Activated B cell treated with CpG ODN at 0.5 μM for 24 hours (primary cell): ENCODE measurements around the gene MVK. TPM values are rescaled to one million over a fixed set of nuclear protein-coding genes. Genes with fewer than 3 reads are reported as not detected.

ENCODE experiments used
- ATAC-seq: fragments of 200-7000 bp; cut with Tn5 transposase; one replicate; pipeline ENCODE4 v1.10.0; 2021; ENCODE audit warnings: low read depth, mild to moderate bottlenecking, moderate library complexity
- CTCF ChIA-PET: fragments of 350-600 bp; sonication (Branson Sonifier 250); formaldehyde crosslinking; loops from one replicate; lab custom pipeline; 2021; ENCODE audit warnings: antibody characterized with exemption; lab: Charles Lee
- POLR2A ChIA-PET: fragments of 350-600 bp; sonication (Branson Sonifier 250); formaldehyde crosslinking; loops from one replicate; lab custom pipeline; 2021; ENCODE audit warnings: antibody characterized with exemption; lab: Charles Lee
- DNase-seq: peaks from one replicate; pipeline ENCODE4 v3.0.0; 2022
- H3K27ac Mint-ChIP-seq: one replicate; pipeline ENCODE4 v1.8.0; 2020; ENCODE audit warnings: mixed read lengths
- H3K27me3 Mint-ChIP-seq: one replicate; pipeline ENCODE4 v1.8.0; 2021; ENCODE audit warnings: mixed read lengths
- H3K36me3 Mint-ChIP-seq: one replicate; pipeline ENCODE4 v1.8.0; 2021; ENCODE audit warnings: low read depth, mixed read lengths
- H3K4me1 Mint-ChIP-seq: one replicate; pipeline ENCODE4 v1.8.0; 2021; ENCODE audit warnings: mixed read lengths
- H3K4me3 Mint-ChIP-seq: one replicate; pipeline ENCODE4 v1.8.0; 2020; ENCODE audit warnings: mild to moderate bottlenecking, mixed read lengths
- H3K9me3 Mint-ChIP-seq: one replicate; pipeline ENCODE4 v1.8.0; 2020; ENCODE audit warnings: mixed read lengths
- CTCF ChIP-seq: fragments of 200-600 bp; IDR thresholded peaks from one replicate; pipeline ENCODE4 v1.8.0; 2022; ENCODE audit warnings: antibody characterized with exemption, mild to moderate bottlenecking
- intact Hi-C: fragments of 100-400 bp; cut with micrococcal nuclease; formaldehyde crosslinking; loops from one replicate; pipeline ENCODE4 v1.15.1; 2024
- total RNA-seq: library from RNA; stranded (reverse); gene quantifications from 2 replicates; pipeline ENCODE4 v1.2.3, GENCODE V29; 2022

MVK gene
- total RNA-seq, 1 donor from 2014 or later, result 28.5 TPM

- intact Hi-C loops, result loop anchor here (1.0 to 2.0 kb wide), 3 partner anchors 116 to 283 kb away; partner anchors contain the start of genes FAM222A and GLTP
- ChIA-PET POLR2A (interaction anchor here (0.5 kb wide), 1 partner anchor 186 kb away, joined by 3 read pairs; no protein-coding TSS in a partner anchor), CTCF (interaction anchor here (0.7 to 3.7 kb wide), 11 partner anchors 11 to 248 kb away, joined by 3 to 49 read pairs (median 4); partner anchors contain the start of genes MMAB and MVK)
- Mint-ChIP-seq H3K4me1 (peaks cover 8% of the 10 kb centered on the region), H3K27me3 (no peaks in the 10 kb centered on the region), H3K4me3 (no peak overlapping the region), H3K27ac (no peak overlapping the region), H3K9me3 (no peaks in the 10 kb centered on the region), H3K36me3 (peaks cover 15% of the 10 kb centered on the region)
- ATAC-seq (no peak), DNase-seq (no peak)
- TF ChIP-seq CTCF, result no peak
Measured at GRCh38 chr12:109597414-109597794, 23.8 kb downstream of the MVK start.

GRCh38 chr12:109597795-109598427 is 24.3 kb downstream of the MVK start:
- ChIA-PET POLR2A (interaction anchor here (0.5 kb wide), 1 partner anchor 185 kb away, joined by 3 read pairs; no protein-coding TSS in a partner anchor), CTCF (interaction anchor here (0.7 to 3.7 kb wide), 11 partner anchors 11 to 247 kb away, joined by 3 to 49 read pairs (median 4); partner anchors contain the start of genes MMAB and MVK)
- Mint-ChIP-seq H3K4me1 (peaks cover 8% of the 10 kb centered on the region), H3K4me3 (no peak overlapping the region), H3K9me3 (no peaks in the 10 kb centered on the region), H3K36me3 (peaks cover 11% of the 10 kb centered on the region), H3K27ac (no peak overlapping the region), H3K27me3 (no peaks in the 10 kb centered on the region)
- ATAC-seq (peak; percentile 65), DNase-seq (peak; percentile 48)
- peak; percentile 66 for TF ChIP-seq CTCF
- intact Hi-C loops, result loop anchor here (1.0 to 2.0 kb wide), 3 partner anchors 115 to 283 kb away; partner anchors contain the start of genes FAM222A and GLTP

- ATAC-seq, result no peak
- H3K27me3 Mint-ChIP-seq, result no peaks in the 10 kb centered on the region
- intact Hi-C loops, result no loop called here
- peaks cover 11% of the 10 kb centered on the region for H3K36me3 Mint-ChIP-seq
- H3K4me1 Mint-ChIP-seq, result peaks cover 8% of the 10 kb centered on the region
- TF ChIP-seq CTCF, result no peak
- H3K4me3 Mint-ChIP-seq, result no peak overlapping the region
- CTCF ChIA-PET, result interaction anchor here (1.1 to 3.7 kb wide), 6 partner anchors 10 to 247 kb away, joined by 3 to 49 read pairs (median 6); partner anchors contain the start of genes MMAB and MVK
- POLR2A ChIA-PET, result no interaction called here
- H3K27ac Mint-ChIP-seq, result no peak overlapping the region
- no peaks in the 10 kb centered on the region for H3K9me3 Mint-ChIP-seq
- DNase-seq, result no peak
Measured at GRCh38 chr12:109598428-109598854, 24.8 kb downstream of the MVK start.

GRCh38 chr12:109599087-109599486 is 25.5 kb downstream of the MVK start:
- Mint-ChIP-seq H3K9me3 (no peaks in the 10 kb centered on the region), H3K36me3 (peaks cover 8% of the 10 kb centered on the region), H3K4me1 (peaks cover 8% of the 10 kb centered on the region), H3K27me3 (no peaks in the 10 kb centered on the region), H3K4me3 (no peak overlapping the region), H3K27ac (no peak overlapping the region)
- CTCF ChIA-PET, result interaction anchor here (1.3 to 3.7 kb wide), 3 partner anchors 57 to 176 kb away, joined by 3 to 49 read pairs (median 6); no protein-coding TSS in a partner anchor
- no peak for ATAC-seq
- no peak for TF ChIP-seq CTCF
- DNase-seq, result no peak
- intact Hi-C loops, result no loop called here
- POLR2A ChIA-PET, result no interaction called here

- no peaks in the 10 kb centered on the region for H3K27me3 Mint-ChIP-seq
Measured at GRCh38 chr12:109600481-109600880, 26.9 kb downstream of the MVK start.

More at GRCh38 chr12:109600481-109600880, 26.9 kb downstream of the MVK start:
- no peak overlapping the region for H3K27ac Mint-ChIP-seq
- TF ChIP-seq CTCF, result no peak
- DNase-seq (no peak), ATAC-seq (no peak)
- peaks cover 8% of the 10 kb centered on the region for H3K4me1 Mint-ChIP-seq
- H3K36me3 Mint-ChIP-seq, result peaks cover 3% of the 10 kb centered on the region
- H3K9me3 Mint-ChIP-seq, result no peaks in the 10 kb centered on the region
- intact Hi-C loops, result no loop called here
- CTCF ChIA-PET, result interaction anchor here (1.4 kb wide), 1 partner anchor 175 kb away, joined by 5 read pairs; no protein-coding TSS in a partner anchor
- no peak overlapping the region for H3K4me3 Mint-ChIP-seq
- POLR2A ChIA-PET, result no interaction called here
